Measurements from ENCODE around the gene UBE2E2. TPM values are rescaled to one million over a fixed set of nuclear protein-coding genes. Genes with fewer than 3 reads are reported as not detected.

UBE2E2 gene
- total RNA-seq, 1 experiment from 2014 or later = 45.0 TPM

- no peaks in the 10 kb centered on the region for H3K36me3 ChIP-seq
- no peaks in the 10 kb centered on the region for H3K27me3 ChIP-seq (replicated peaks)
- no peak overlapping the region for H3K27ac ChIP-seq
Observed at GRCh38 chr3:23238578-23238977, 35.5 kb downstream of the UBE2E2 start.

GRCh38 chr3:23239211-23240068 is 36.3 kb downstream of the UBE2E2 start:
- Histone ChIP-seq H3K4me1 (replicated peaks) (no peaks in the 10 kb centered on the region), H3K36me3 (no peaks in the 10 kb centered on the region)

More at GRCh38 chr3:23238578-23238977, 35.5 kb downstream of the UBE2E2 start:
- no peaks in the 10 kb centered on the region for H3K4me1 ChIP-seq (replicated peaks)
- H3K4me3 ChIP-seq = no peak overlapping the region
- H3K9me3 ChIP-seq (replicated peaks) = no peaks in the 10 kb centered on the region
- DNase-seq (ENCODE audit: low read depth in 1 of 2, low spot score in 2 of 2) = no peak

GRCh38 chr3:23240171-23240785 is 37.2 kb downstream of the UBE2E2 start:
- Histone ChIP-seq H3K27me3 (replicated peaks) (no peaks in the 10 kb centered on the region), H3K9me3 (replicated peaks) (no peaks in the 10 kb centered on the region), H3K4me1 (replicated peaks) (no peaks in the 10 kb centered on the region), H3K27ac (no peak overlapping the region), H3K36me3 (no peaks in the 10 kb centered on the region), H3K4me3 (no peak overlapping the region)
- no peak for DNase-seq (ENCODE audit: low read depth in 1 of 2, low spot score in 2 of 2)

More at GRCh38 chr3:23239211-23240068, 36.3 kb downstream of the UBE2E2 start:
- no peaks in the 10 kb centered on the region for H3K27me3 ChIP-seq (replicated peaks)
- no peak overlapping the region for H3K4me3 ChIP-seq
- H3K27ac ChIP-seq = no peak overlapping the region
- H3K9me3 ChIP-seq (replicated peaks) = no peaks in the 10 kb centered on the region
- no peak for DNase-seq (ENCODE audit: low read depth in 1 of 2, low spot score in 2 of 2)

GRCh38 chr3:23241256-23241655 is 38.1 kb downstream of the UBE2E2 start:
- Histone ChIP-seq H3K4me1 (replicated peaks) (no peaks in the 10 kb centered on the region), H3K27ac (no peak overlapping the region), H3K9me3 (replicated peaks) (no peaks in the 10 kb centered on the region), H3K4me3 (no peak overlapping the region), H3K27me3 (replicated peaks) (no peaks in the 10 kb centered on the region), H3K36me3 (no peaks in the 10 kb centered on the region)
- DNase-seq (ENCODE audit: low read depth in 1 of 2, low spot score in 2 of 2) = no peak

- DNase-seq (ENCODE audit: low read depth in 1 of 2, low spot score in 2 of 2) = no peak
- Histone ChIP-seq H3K4me1 (replicated peaks) (no peaks in the 10 kb centered on the region), H3K9me3 (replicated peaks) (no peaks in the 10 kb centered on the region), H3K36me3 (no peaks in the 10 kb centered on the region), H3K4me3 (no peak overlapping the region), H3K27me3 (replicated peaks) (no peaks in the 10 kb centered on the region), H3K27ac (no peak overlapping the region)
Observed at GRCh38 chr3:23242106-23242505, 39.0 kb downstream of the UBE2E2 start.

- H3K27me3 ChIP-seq (replicated peaks) = no peaks in the 10 kb centered on the region
- DNase-seq (ENCODE audit: low read depth in 1 of 2, low spot score in 2 of 2) = no peak
- H3K27ac ChIP-seq = no peak overlapping the region
- H3K9me3 ChIP-seq (replicated peaks) = no peaks in the 10 kb centered on the region
- no peaks in the 10 kb centered on the region for H3K4me1 ChIP-seq (replicated peaks)
- H3K4me3 ChIP-seq = no peak overlapping the region
- H3K36me3 ChIP-seq = no peaks in the 10 kb centered on the region
Observed at GRCh38 chr3:23244324-23245041, 41.4 kb downstream of the UBE2E2 start.

- no peak for DNase-seq (ENCODE audit: low read depth in 1 of 2, low spot score in 2 of 2)
- Histone ChIP-seq H3K4me3 (no peak overlapping the region), H3K9me3 (replicated peaks) (no peaks in the 10 kb centered on the region), H3K27me3 (replicated peaks) (no peaks in the 10 kb centered on the region), H3K36me3 (no peaks in the 10 kb centered on the region), H3K4me1 (replicated peaks) (no peaks in the 10 kb centered on the region), H3K27ac (no peak overlapping the region)
Observed at GRCh38 chr3:23246651-23247050, 43.5 kb downstream of the UBE2E2 start.

GRCh38 chr3:23248594-23249131 is 45.5 kb downstream of the UBE2E2 start:
- Histone ChIP-seq H3K27ac (no peak overlapping the region), H3K4me3 (no peak overlapping the region), H3K27me3 (replicated peaks) (no peaks in the 10 kb centered on the region), H3K36me3 (no peaks in the 10 kb centered on the region), H3K9me3 (replicated peaks) (no peaks in the 10 kb centered on the region), H3K4me1 (replicated peaks) (no peaks in the 10 kb centered on the region)
- no peak for DNase-seq (ENCODE audit: low read depth in 1 of 2, low spot score in 2 of 2)

- no peak overlapping the region for H3K27ac ChIP-seq
- no peaks in the 10 kb centered on the region for H3K36me3 ChIP-seq
- no peak for DNase-seq (ENCODE audit: low read depth in 1 of 2, low spot score in 2 of 2)
- H3K9me3 ChIP-seq (replicated peaks) = no peaks in the 10 kb centered on the region
- no peaks in the 10 kb centered on the region for H3K4me1 ChIP-seq (replicated peaks)
- no peak overlapping the region for H3K4me3 ChIP-seq
- no peaks in the 10 kb centered on the region for H3K27me3 ChIP-seq (replicated peaks)
Observed at GRCh38 chr3:23249961-23250360, 46.8 kb downstream of the UBE2E2 start.

- H3K9me3 ChIP-seq (replicated peaks) = no peaks in the 10 kb centered on the region
- no peak for DNase-seq (ENCODE audit: low read depth in 1 of 2, low spot score in 2 of 2)
- no peak overlapping the region for H3K4me3 ChIP-seq
- no peaks in the 10 kb centered on the region for H3K4me1 ChIP-seq (replicated peaks)
- H3K36me3 ChIP-seq = no peaks in the 10 kb centered on the region
- no peak overlapping the region for H3K27ac ChIP-seq
- no peaks in the 10 kb centered on the region for H3K27me3 ChIP-seq (replicated peaks)
Observed at GRCh38 chr3:23252122-23252521, 49.0 kb downstream of the UBE2E2 start.

- DNase-seq (ENCODE audit: low read depth in 1 of 2, low spot score in 2 of 2) = no peak
- H3K4me3 ChIP-seq = no peak overlapping the region
- H3K9me3 ChIP-seq (replicated peaks) = no peaks in the 10 kb centered on the region
- no peak overlapping the region for H3K27ac ChIP-seq
- no peaks in the 10 kb centered on the region for H3K27me3 ChIP-seq (replicated peaks)
- no peaks in the 10 kb centered on the region; the same call in 1 of the 2 replicates for H3K4me1 ChIP-seq (replicated peaks)
- no peaks in the 10 kb centered on the region for H3K36me3 ChIP-seq
Observed at GRCh38 chr3:23253214-23253613, 50.1 kb downstream of the UBE2E2 start.

GRCh38 chr3:23254282-23254681 is 51.2 kb downstream of the UBE2E2 start:
- H3K27ac ChIP-seq = no peak overlapping the region
- no peak for DNase-seq (ENCODE audit: low read depth in 1 of 2, low spot score in 2 of 2)
- no peaks in the 10 kb centered on the region for H3K36me3 ChIP-seq
- no peaks in the 10 kb centered on the region for H3K9me3 ChIP-seq (replicated peaks)
- H3K4me1 ChIP-seq (replicated peaks) = no peaks in the 10 kb centered on the region; the same call in 1 of the 2 replicates
- H3K4me3 ChIP-seq = no peak overlapping the region
- H3K27me3 ChIP-seq (replicated peaks) = no peaks in the 10 kb centered on the region

GRCh38 chr3:23254835-23255234 is 51.7 kb downstream of the UBE2E2 start:
- no peaks in the 10 kb centered on the region for H3K36me3 ChIP-seq
- no peak for DNase-seq (ENCODE audit: low read depth in 1 of 2, low spot score in 2 of 2)
- no peak overlapping the region for H3K27ac ChIP-seq
- H3K4me3 ChIP-seq = no peak overlapping the region
- no peaks in the 10 kb centered on the region for H3K9me3 ChIP-seq (replicated peaks)
- no peaks in the 10 kb centered on the region for H3K27me3 ChIP-seq (replicated peaks)
- no peaks in the 10 kb centered on the region; the same call in 1 of the 2 replicates for H3K4me1 ChIP-seq (replicated peaks)
